HCT116 (cell line): ENCODE measurements around the gene TTLL11.

Experiments used
- CTCF ChIP-seq, 3 experiments: fragments of 200-600 bp in 1 of 3; sonication (generic) in 1 of 3; IDR thresholded peaks in 2 of 3; conservative IDR thresholded peaks in 1 of 3; 2 replicates each; pipeline ENCODE4 v1.5.1; 2012 to 2017; ENCODE audit warnings: low read depth in 2 of 3, low read length in 2 of 3, antibody characterized with exemption in 1 of 3, borderline replicate concordance in 1 of 3, control low read depth in 1 of 3, mild to moderate bottlenecking in 1 of 3, mixed read lengths in 1 of 3, mixed run types in 1 of 3, moderate library complexity in 1 of 3; ENCODE audit not compliant: insufficient read depth in 1 of 3
- EGR1 ChIP-seq: IDR thresholded peaks from 2 replicates; pipeline ENCODE4 v1.6.1; 2012; ENCODE audit warnings: low read depth
- EZH2phosphoT487 ChIP-seq: fragments of 200-600 bp; IDR thresholded peaks from 2 replicates; pipeline ENCODE4 v1.6.1; 2018; ENCODE audit warnings: antibody characterized with exemption, borderline replicate concordance
- POLR2A ChIP-seq: IDR thresholded peaks from 2 replicates; pipeline ENCODE4 v1.7.0; 2011; ENCODE audit warnings: borderline replicate concordance; ENCODE audit not compliant: insufficient read depth, insufficient read length; ENCODE audit errors: extremely low read depth
- POLR2AphosphoS5 ChIP-seq: IDR thresholded peaks from 2 replicates; pipeline ENCODE4 v1.6.1; 2011; ENCODE audit warnings: mild to moderate bottlenecking, low read depth, low read length, moderate library complexity
- REST ChIP-seq: IDR thresholded peaks from 2 replicates; pipeline ENCODE4 v1.6.1; 2012; ENCODE audit warnings: low read depth
- TCF7L2 ChIP-seq: IDR thresholded peaks from 2 replicates; pipeline ENCODE4 v1.7.0; 2011; ENCODE audit warnings: borderline replicate concordance, inconsistent platforms; ENCODE audit not compliant: insufficient read depth, insufficient read length; ENCODE audit errors: extremely low read depth
- ZFX ChIP-seq: fragments of 450-650 bp; IDR thresholded peaks from 2 replicates; pipeline ENCODE4 v1.6.1; 2017
- ZNF274 ChIP-seq: fragments of 200-500 bp; sonication (Bioruptor generic); IDR thresholded peaks from 2 replicates; pipeline ENCODE4 v1.6.1; 2014; ENCODE audit warnings: mild to moderate bottlenecking, low read depth, low read length, inconsistent platforms
- TF ChIP-seq, protein P1 (sequence below): IDR thresholded peaks from 2 replicates; pipeline ENCODE4 v1.6.1; 2012

DNA sequence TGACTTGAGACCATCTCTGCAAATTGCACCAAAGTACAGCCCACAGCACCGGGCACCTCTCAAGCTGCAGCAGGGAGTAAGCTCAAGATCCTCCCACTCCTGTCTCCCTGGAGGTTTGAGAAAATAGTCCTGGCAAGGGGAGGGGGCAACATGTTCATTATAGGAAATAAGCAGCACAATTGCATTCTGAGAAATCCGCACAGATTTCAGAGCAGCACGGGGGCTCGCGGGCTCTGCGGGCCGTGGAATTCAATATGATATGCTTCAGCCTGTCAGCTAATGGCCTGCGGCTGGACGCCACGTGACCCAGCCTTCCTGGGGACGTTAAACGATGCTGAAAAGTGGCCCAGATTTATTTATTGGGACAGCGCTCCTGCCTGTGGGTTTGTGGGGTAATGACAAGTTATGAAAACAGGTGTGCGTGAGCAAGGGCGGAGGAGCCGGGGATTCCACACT, 285.3 kb downstream of the TTLL11 start:
- TF ChIP-seq CTCF (IDR thresholded peaks at IDR 0.05 in 2 of 3, conservative IDR thresholded peaks at IDR 0.05 in 1 of 3; ENCODE audit: borderline replicate concordance in 1 of 3, insufficient read depth in 1 of 3, low read depth in 2 of 3, low read length in 2 of 3) (no peak), POLR2A (no peak), EGR1 (no peak), ZNF274 (no peak), POLR2AphosphoS5 (no peak), ZFX (no peak), EZH2phosphoT487 (no peak), TCF7L2 (no peak), REST (no peak)
- TF ChIP-seq, protein P1, sequence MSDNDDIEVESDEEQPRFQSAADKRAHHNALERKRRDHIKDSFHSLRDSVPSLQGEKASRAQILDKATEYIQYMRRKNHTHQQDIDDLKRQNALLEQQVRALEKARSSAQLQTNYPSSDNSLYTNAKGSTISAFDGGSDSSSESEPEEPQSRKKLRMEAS, result no peak
